ENCODE results near the gene ACKR3. TPM values are rescaled to one million over a fixed set of nuclear protein-coding genes. Genes with fewer than 3 reads are reported as not detected.
A peak's percentile ranks its signal among the peaks of the same experiment; 100 is the strongest.

ACKR3 gene
- total RNA-seq, 4 donors from 2014 or later = 5.9 to 29.5 (median 24.5) TPM

DNA sequence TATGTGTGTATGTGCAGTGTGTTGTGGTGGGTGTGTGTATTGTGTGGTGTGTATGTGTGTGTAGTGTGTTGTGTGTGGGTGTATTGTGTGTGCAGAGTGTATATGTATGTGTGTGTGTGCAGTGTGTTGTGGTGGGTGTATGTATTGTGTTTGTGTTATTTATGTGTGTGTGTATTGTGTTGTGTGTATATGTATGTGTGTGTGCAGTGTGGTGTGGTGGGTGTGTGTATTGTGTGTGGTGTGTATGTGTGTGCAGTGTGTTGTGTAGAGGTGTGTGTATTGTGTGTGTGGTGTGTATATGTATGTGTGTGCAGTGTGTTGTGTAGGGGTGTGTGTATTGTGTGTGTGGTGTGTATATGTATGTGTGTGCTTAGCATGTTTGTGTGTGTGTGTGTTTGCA lies 24.3 kb downstream of the ACKR3 start:
- H3K4me3 ChIP-seq = no peak overlapping the region
- H3K27ac ChIP-seq = no peak overlapping the region
- TF ChIP-seq POLR2A (IDR thresholded peaks at IDR 0.05) = no peak
- TF ChIP-seq, protein P1, sequence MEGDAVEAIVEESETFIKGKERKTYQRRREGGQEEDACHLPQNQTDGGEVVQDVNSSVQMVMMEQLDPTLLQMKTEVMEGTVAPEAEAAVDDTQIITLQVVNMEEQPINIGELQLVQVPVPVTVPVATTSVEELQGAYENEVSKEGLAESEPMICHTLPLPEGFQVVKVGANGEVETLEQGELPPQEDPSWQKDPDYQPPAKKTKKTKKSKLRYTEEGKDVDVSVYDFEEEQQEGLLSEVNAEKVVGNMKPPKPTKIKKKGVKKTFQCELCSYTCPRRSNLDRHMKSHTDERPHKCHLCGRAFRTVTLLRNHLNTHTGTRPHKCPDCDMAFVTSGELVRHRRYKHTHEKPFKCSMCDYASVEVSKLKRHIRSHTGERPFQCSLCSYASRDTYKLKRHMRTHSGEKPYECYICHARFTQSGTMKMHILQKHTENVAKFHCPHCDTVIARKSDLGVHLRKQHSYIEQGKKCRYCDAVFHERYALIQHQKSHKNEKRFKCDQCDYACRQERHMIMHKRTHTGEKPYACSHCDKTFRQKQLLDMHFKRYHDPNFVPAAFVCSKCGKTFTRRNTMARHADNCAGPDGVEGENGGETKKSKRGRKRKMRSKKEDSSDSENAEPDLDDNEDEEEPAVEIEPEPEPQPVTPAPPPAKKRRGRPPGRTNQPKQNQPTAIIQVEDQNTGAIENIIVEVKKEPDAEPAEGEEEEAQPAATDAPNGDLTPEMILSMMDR (IDR thresholded peaks at IDR 0.05) = no peak
- no peaks in the 10 kb centered on the region for H3K9me3 ChIP-seq
- intact Hi-C loops (cut with DNase I) = no loop called here
- DNase-seq = no peak
- H3K4me1 ChIP-seq = no peaks in the 10 kb centered on the region
- H3K27me3 ChIP-seq = no peaks in the 10 kb centered on the region
- H3K36me3 ChIP-seq = no peaks in the 10 kb centered on the region

DNA sequence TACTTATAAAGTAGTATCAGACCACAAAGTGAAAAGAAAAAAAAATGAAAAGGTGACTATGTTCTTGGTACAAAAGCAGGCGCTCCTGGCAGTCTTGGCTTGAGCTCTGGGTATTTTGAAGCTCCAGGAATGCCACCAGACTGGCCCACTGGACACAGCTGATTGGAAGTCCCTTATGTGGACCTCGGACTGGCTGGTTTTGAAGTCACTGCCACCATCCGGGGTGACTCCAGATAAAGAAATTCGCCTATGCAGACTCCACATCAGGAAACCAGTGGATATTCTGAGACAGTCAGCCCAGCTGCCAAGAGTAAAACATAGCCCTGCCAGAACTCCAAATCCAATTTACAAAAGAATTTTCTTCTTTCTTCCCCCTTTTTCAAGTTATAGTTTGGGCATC lies 28.0 kb downstream of the ACKR3 start:
- Histone ChIP-seq H3K4me1 (no peaks in the 10 kb centered on the region), H3K27ac (no peak overlapping the region), H3K36me3 (no peaks in the 10 kb centered on the region), H3K4me3 (no peak overlapping the region), H3K27me3 (no peaks in the 10 kb centered on the region), H3K9me3 (no peaks in the 10 kb centered on the region)
- intact Hi-C loops (cut with DNase I) = no loop called here
- TF ChIP-seq, protein P1 (IDR thresholded peaks at IDR 0.05) = no peak
- TF ChIP-seq POLR2A (IDR thresholded peaks at IDR 0.05) = no peak
- WGBS, 2 donors = 53 to 77% methylated on average over 4 of the region's 4 CpGs
- DNase-seq = no peak

DNA sequence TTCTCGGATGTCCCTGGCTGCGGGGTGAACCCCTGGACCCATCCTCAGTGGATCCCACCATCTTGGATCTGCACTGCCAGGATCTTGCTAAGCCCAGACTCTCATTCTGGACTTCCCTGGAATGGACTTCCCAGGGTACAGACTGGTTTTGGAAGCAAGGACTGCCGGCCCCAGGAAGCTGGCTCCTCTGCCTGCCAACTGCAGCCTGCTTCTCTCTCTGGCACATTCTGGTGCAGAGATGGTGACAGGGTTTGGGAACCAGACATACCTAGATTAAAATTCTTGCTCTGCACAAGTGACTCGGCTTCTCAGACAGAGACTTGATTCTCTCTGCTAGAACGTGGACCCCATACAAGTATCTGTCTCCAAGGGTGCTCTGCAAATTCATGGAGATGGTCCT lies 29.4 kb downstream of the ACKR3 start:
- Histone ChIP-seq H3K9me3 (no peaks in the 10 kb centered on the region), H3K4me3 (no peak overlapping the region), H3K4me1 (no peaks in the 10 kb centered on the region), H3K27ac (no peak overlapping the region), H3K27me3 (peaks cover 0 to 7% (median 0%) of the 10 kb centered on the region in 4 donors), H3K36me3 (no peaks in the 10 kb centered on the region)
- TF ChIP-seq POLR2A (IDR thresholded peaks at IDR 0.05) = no peak
- TF ChIP-seq, protein P1 (IDR thresholded peaks at IDR 0.05) = no peak
- WGBS, 2 donors = 93 to 96% methylated on average over 3 of the region's 5 CpGs
- intact Hi-C loops (cut with DNase I) = no loop called here
- no peak for DNase-seq

DNA sequence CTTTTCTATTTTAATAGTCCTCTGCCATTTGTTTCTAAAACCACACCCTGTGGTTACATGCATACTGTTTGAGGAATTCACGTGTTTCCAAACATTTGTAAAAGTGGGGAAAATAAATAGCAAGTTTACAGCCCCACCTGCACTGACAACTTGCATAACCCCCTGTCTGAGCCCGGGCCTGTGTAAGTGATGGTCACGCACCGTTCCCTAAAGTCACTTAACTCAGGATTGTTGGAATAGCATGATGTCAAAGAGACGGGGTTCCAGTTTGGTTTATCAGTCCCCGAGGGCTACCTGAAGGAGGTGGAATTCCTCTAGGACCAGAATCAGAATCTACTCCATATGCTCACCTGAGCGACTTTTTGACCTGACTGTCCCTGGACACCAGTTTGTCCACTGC lies 30.5 kb downstream of the ACKR3 start:
- Histone ChIP-seq H3K4me1 (no peaks in the 10 kb centered on the region), H3K4me3 (no peak overlapping the region), H3K27ac (no peak overlapping the region), H3K36me3 (no peaks in the 10 kb centered on the region), H3K27me3 (peaks cover 0 to 17% (median 0%) of the 10 kb centered on the region in 4 donors), H3K9me3 (no peaks in the 10 kb centered on the region)
- WGBS, 2 donors = 73 to 89% methylated on average over 3 to 6 of the region's 7 CpGs
- DNase-seq = no peak
- intact Hi-C loops (cut with DNase I) = no loop called here
- no peak for TF ChIP-seq POLR2A (IDR thresholded peaks at IDR 0.05)
- TF ChIP-seq, protein P1 (IDR thresholded peaks at IDR 0.05) = no peak

DNA sequence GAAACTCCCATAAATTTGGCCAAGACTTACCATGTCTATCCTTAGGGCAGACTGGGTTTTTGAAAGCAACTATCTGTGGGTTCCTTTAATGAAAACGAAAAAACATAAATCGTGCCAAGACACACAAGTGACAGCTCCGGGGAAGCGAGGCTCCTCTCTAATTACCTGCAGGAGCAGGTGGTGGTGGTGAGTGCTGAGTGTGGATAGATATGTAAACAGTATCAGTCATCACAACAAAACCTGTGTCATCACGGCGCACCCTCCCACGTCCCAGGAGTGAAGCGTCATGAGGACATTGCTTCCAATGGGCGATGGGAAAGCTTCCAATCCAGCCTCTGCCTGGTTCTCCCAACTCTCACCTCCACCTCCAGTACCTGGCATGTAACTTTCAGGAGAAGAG lies 31.3 kb downstream of the ACKR3 start:
- Histone ChIP-seq H3K9me3 (no peaks in the 10 kb centered on the region), H3K27ac (peak overlapping the region in 2 of 4 donors; percentile 4 to 29), H3K4me3 (no peak overlapping the region), H3K27me3 (peaks cover 0 to 22% (median 0%) of the 10 kb centered on the region in 4 donors), H3K4me1 (no peaks in the 10 kb centered on the region), H3K36me3 (no peaks in the 10 kb centered on the region)
- TF ChIP-seq, protein P1 (IDR thresholded peaks at IDR 0.05) = no peak
- no peak for TF ChIP-seq POLR2A (IDR thresholded peaks at IDR 0.05)
- intact Hi-C loops (cut with DNase I) = no loop called here
- 33 to 57% methylated on average over 9 of the region's 9 CpGs for WGBS, 2 donors
- DNase-seq = no peak

All from esophagus squamous epithelium (tissue), 5 donors.